IMR-90 (cell line): ENCODE data around the gene NCOR1.
"Not testable (repeated sequence)": the region's sequence is repeated elsewhere in the genome, so short reads cannot be mapped to it uniquely, and the experiment has no call there.

Source experiments
- FOS ChIP-seq: fragments of 150-350 bp; IDR thresholded peaks from 2 replicates; pipeline ENCODE4 v1.6.1; 2016; ENCODE audit warnings: low read depth, low read length
- POLR2A ChIP-seq: IDR thresholded peaks from 2 replicates; pipeline ENCODE4 v1.6.1; 2012; ENCODE audit warnings: mild to moderate bottlenecking, low read depth, low read length
- TF ChIP-seq, protein P1 (sequence below): fragments of 150-350 bp; IDR thresholded peaks from 2 replicates; pipeline ENCODE4 v1.6.1; 2016; ENCODE audit warnings: low read depth, mild to moderate bottlenecking, low read length, moderate library complexity, borderline replicate concordance
- TF ChIP-seq, protein P2 (sequence below): conservative IDR thresholded peaks from 2 replicates; pipeline ENCODE4 v1.5.1; 2012; ENCODE audit warnings: mild to moderate bottlenecking, low read depth, low read length, improper control_type of control experiment

- TF ChIP-seq, protein P1, sequence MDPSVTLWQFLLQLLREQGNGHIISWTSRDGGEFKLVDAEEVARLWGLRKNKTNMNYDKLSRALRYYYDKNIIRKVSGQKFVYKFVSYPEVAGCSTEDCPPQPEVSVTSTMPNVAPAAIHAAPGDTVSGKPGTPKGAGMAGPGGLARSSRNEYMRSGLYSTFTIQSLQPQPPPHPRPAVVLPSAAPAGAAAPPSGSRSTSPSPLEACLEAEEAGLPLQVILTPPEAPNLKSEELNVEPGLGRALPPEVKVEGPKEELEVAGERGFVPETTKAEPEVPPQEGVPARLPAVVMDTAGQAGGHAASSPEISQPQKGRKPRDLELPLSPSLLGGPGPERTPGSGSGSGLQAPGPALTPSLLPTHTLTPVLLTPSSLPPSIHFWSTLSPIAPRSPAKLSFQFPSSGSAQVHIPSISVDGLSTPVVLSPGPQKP, result not testable (repeated sequence)
- TF ChIP-seq, protein P2, sequence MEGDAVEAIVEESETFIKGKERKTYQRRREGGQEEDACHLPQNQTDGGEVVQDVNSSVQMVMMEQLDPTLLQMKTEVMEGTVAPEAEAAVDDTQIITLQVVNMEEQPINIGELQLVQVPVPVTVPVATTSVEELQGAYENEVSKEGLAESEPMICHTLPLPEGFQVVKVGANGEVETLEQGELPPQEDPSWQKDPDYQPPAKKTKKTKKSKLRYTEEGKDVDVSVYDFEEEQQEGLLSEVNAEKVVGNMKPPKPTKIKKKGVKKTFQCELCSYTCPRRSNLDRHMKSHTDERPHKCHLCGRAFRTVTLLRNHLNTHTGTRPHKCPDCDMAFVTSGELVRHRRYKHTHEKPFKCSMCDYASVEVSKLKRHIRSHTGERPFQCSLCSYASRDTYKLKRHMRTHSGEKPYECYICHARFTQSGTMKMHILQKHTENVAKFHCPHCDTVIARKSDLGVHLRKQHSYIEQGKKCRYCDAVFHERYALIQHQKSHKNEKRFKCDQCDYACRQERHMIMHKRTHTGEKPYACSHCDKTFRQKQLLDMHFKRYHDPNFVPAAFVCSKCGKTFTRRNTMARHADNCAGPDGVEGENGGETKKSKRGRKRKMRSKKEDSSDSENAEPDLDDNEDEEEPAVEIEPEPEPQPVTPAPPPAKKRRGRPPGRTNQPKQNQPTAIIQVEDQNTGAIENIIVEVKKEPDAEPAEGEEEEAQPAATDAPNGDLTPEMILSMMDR, result not testable (repeated sequence)
- TF ChIP-seq POLR2A, FOS: not testable (repeated sequence)
Observed at GRCh38 chr17:16229912-16230561, 14.7 kb upstream of the NCOR1 start.
